ENCODE data around the gene NDUFB10.

The NDUFB10 gene

GRCh38 chr16:1918351-1919326 lies 40.7 kb upstream of the NDUFB10 start, which contains the start of gene HS3ST6:
Gene HS3ST6, minus strand, starts transcription at chr16:1918415. Its CDS starts 92 bp downstream, at chr16:1918323.
- no peak for TF ChIP-seq GATA2 (IDR thresholded peaks at IDR 0.05; ENCODE audit: low read depth, low read length)
- no peak for TF ChIP-seq GATA3 (IDR thresholded peaks at IDR 0.05; ENCODE audit: low read depth, low read length)

DNA sequence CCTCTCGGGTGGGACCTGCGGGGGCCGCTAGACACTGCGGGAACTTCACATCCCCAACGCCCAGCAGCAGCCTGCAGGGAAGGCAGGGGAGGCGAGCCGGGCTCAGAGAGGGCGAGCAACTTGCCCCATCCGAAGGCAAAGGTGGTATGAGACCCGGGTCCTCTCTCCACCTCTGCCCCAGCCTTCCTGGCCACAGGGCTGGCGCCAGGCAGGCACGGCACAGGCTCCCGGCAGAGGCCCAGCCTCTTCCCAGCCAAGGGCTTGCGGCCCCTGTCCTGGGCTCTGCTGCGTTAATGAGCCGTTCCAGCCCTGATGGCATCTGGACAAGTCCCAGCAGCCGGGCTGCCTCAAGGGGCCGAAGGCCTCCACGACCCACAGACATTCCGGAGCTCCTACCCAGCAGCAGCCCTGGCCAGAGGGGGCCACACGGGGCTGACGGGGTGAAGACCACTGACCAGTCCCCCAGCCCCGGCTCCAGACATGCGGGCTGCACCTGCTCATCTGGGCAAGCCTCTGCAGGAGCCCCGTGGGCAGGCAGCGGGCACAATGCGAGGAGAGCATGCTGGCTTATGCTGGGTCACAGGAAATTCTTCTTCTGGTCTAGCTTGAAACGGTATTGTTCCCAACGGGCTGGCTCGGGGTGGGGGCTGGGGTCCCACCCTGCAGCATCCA lies 39.9 kb upstream of the NDUFB10 start:
- TF ChIP-seq GATA2 (IDR thresholded peaks at IDR 0.05; ENCODE audit: low read depth, low read length) (no peak), GATA3 (IDR thresholded peaks at IDR 0.05; ENCODE audit: low read depth, low read length) (no peak)

DNA sequence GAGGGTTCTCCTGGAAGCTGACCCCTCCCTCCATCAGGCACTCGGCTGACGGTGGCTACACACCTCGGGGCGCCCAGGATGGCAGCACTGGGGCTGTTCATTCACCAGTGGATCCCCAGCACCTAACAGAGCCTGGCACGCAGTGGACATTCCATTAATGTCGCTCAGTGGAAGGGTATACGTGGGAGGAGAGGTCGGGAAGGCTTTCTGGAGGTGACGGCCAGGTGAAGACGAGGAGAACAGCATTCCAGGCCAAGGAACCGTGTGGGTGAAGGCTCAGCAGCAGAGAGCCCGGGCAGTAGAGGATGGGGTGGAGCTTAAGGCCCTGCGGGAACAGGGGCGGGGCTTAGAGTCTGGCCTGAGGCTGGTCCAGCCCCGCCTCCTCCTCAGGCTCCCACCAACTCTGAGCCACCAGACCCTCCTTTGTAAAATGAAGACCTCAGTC lies 38.6 kb upstream of the NDUFB10 start:
- no peak for TF ChIP-seq GATA3 (IDR thresholded peaks at IDR 0.05; ENCODE audit: low read depth, low read length)
- no peak for TF ChIP-seq GATA2 (IDR thresholded peaks at IDR 0.05; ENCODE audit: low read depth, low read length)

GRCh38 chr16:1922357-1922756 lies 37.0 kb upstream of the NDUFB10 start:
- TF ChIP-seq GATA2 (IDR thresholded peaks at IDR 0.05; ENCODE audit: low read depth, low read length), result no peak

GRCh38 chr16:1923299-1924034 lies 35.9 kb upstream of the NDUFB10 start:
- TF ChIP-seq GATA2 (IDR thresholded peaks at IDR 0.05; ENCODE audit: low read depth, low read length), result no peak
- no peak for TF ChIP-seq GATA3 (IDR thresholded peaks at IDR 0.05; ENCODE audit: low read depth, low read length)

DNA sequence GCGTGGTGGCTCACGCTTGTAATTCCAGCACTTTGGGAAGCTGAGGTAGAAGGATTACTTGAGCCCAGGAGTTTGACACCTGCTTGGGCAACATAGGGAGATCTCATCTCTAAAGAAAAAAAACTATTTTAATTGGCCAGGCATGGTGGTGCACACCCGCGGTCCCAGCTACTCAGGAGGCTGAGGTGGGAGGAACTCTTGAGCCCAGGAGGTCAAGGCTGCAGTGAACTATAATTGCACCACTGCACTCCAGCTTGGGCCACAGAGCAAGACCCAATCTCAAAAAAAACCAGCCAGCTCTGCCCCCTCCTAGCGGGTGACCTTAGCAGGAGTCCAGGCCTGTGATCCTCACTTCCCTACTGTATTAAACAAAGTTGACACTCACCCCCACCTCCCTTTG lies 35.2 kb upstream of the NDUFB10 start:
- no peak for TF ChIP-seq GATA3 (IDR thresholded peaks at IDR 0.05; ENCODE audit: low read depth, low read length)
- no peak for TF ChIP-seq GATA2 (IDR thresholded peaks at IDR 0.05; ENCODE audit: low read depth, low read length)

DNA sequence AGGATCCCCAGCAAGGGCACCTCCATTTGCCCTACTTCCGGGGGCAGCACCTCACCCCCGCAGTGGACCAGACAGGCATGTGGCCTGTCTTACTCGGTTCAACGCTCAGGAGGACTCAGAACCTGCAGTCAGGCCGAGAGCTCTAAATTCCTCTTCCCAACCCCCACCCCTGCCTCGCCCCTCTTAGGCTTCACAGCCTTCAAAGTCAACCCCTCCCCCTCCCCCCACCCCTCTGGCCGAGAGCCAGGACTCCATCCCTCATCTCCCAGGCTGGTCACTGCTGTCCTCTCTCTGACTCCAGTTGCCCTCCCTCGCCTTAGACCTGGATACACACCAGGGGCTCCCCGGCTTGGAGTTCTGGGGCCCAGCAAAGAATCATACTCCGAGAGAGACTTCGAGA lies 33.1 kb upstream of the NDUFB10 start:
- TF ChIP-seq GATA3 (IDR thresholded peaks at IDR 0.05; ENCODE audit: low read depth, low read length) (no peak), GATA2 (IDR thresholded peaks at IDR 0.05; ENCODE audit: low read depth, low read length) (no peak)

DNA sequence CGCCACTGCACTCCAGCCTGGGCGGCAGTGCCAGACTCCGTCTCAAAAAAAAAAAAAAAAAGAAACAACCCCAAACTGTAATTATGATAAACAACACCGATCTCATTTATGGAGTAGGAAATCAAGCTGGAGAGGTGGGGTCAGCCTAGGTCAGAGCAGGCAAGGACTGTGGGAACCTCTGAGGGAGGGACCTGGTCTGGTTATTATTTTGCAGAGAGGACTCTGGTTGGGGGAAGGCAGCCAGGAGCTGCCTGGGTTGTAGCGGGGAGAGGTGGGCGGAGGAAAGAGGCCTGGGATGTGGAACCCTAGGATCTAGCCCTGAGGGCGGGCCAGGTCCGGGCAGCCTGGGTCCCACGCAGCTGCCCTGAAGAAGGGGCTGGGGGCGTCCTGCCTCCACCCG lies 30.2 kb upstream of the NDUFB10 start:
- TF ChIP-seq GATA2 (IDR thresholded peaks at IDR 0.05; ENCODE audit: low read depth, low read length), result no peak
- TF ChIP-seq GATA3 (IDR thresholded peaks at IDR 0.05; ENCODE audit: low read depth, low read length), result no peak

DNA sequence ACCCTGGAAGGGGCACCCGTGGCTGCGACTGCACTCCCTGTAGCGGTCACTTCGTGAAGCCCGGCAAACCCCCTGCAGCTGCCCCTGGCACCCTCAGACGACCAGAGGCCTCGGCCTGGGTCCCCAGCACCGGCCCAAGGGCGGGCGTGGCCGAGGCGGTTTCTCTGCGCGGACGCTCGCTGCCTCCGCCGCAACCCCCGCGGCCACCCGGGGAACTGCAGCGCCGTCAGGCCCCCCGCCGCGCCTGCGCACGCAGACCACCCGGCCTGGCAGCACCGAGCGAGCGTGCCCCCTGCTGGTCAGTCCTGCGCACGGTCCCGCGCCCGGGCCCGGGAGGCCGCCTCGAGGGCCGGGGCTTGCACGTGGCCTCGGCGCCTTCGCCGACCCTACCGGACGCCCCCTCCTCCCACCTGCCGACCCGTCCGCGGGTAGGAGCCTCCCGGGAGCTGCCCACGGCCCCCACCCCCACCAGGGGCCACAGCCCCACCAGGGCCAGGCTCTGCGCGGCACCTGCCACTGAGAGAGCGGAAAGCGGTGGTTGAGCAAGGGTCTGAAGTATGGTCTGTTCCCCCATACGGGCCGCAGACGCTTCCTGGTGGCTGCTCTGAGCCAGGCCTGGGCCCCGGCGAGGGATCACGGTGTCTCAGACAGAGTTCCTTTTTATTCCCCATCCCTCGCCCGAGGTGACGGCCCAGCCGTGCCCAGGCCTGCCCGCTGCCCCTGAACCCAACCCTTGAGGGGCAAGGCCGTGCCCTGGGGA lies 29.6 kb upstream of the NDUFB10 start:
- TF ChIP-seq GATA2 (IDR thresholded peaks at IDR 0.05; ENCODE audit: low read depth, low read length) (no peak), GATA3 (IDR thresholded peaks at IDR 0.05; ENCODE audit: low read depth, low read length) (no peak)

GRCh38 chr16:1930338-1930720 lies 29.0 kb upstream of the NDUFB10 start:
- no peak for TF ChIP-seq GATA2 (IDR thresholded peaks at IDR 0.05; ENCODE audit: low read depth, low read length)
- no peak for TF ChIP-seq GATA3 (IDR thresholded peaks at IDR 0.05; ENCODE audit: low read depth, low read length)

DNA sequence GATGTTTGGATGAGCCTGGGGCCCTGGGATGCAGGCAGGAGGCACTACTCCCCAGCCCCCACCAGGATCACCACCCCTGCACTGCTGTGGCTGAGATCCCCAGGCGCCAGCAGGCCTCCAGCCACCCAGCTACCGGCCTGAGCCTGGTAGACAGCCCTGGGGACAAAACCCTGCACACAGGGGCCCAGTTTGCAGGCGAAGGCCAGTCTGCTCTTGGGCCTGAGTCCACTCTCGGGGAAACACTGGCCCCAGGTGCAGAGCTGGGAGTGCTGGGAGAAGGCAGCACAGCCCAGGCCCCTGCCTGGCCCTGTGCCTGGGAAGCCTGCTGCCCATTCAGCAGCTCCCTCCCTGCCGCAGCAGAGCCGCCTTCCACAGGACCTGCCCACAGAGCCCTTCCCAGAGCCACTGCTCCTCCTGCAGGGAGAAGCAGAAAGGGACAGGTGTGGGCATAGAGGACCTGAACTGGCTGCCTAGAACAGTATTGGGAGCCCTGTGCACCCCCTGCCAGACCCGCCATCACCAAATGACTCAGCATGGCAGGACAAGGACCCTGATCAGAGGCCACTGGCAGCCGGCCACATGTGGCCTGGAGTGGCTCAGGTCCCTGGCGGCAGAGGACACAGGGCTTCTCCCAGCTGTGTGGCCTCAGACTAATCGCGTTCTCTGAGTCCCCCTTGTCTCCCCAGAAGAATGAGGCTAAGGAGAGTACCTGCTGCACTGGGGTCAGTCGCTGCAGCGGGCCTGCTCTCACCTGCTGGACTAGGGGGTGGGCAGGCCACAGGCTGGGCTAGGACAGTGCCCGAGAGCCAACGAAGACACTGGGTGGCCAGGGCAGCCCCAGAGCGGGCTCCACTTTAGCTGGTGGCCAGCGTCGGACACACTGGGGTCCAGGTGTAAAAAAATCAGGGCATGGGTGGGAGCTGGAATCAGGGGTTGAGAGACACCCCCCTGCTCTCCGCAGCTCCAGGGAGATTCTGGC lies 27.0 kb upstream of the NDUFB10 start:
- no peak for TF ChIP-seq GATA3 (IDR thresholded peaks at IDR 0.05; ENCODE audit: low read depth, low read length)

GRCh38 chr16:1933097-1933661 lies 26.2 kb upstream of the NDUFB10 start:
- TF ChIP-seq GATA2 (IDR thresholded peaks at IDR 0.05; ENCODE audit: low read depth, low read length), result no peak
- no peak for TF ChIP-seq GATA3 (IDR thresholded peaks at IDR 0.05; ENCODE audit: low read depth, low read length)
